ENCODE results near the gene CPT1B. TPM values are rescaled to one million over a fixed set of nuclear protein-coding genes. Genes with fewer than 3 reads are reported as not detected.
"Not testable (repeated sequence)": the region's sequence is repeated elsewhere in the genome, so short reads cannot be mapped to it uniquely, and the experiment has no call there.

The CPT1B gene
- total RNA-seq, 4 donors from 2014 or later: 53.4 to 134 (median 63.7) TPM

DNA sequence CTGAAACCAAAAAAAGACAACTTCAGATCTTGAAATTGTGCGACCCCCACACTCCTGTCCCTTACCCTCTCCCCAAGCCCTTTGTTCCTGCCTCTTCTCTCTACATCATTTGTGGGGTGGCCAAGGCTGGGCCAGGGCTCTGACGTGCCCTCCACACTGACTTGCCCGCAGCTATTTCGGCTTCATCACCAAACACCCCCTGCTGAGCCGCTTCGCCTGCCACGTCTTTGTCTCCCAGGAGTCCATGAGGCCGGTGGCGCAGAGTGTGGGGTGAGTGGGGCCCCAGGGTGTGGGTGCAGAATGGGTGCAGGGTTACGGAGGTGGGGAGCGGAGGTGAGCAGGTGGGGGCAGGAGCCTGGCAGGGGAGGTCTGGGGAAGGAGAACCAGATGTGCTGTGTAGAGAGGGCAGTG lies 31.8 kb upstream of the CPT1B start:
- no peak for TF ChIP-seq POLR2A (IDR thresholded peaks at IDR 0.05)
- TF ChIP-seq, protein P1, sequence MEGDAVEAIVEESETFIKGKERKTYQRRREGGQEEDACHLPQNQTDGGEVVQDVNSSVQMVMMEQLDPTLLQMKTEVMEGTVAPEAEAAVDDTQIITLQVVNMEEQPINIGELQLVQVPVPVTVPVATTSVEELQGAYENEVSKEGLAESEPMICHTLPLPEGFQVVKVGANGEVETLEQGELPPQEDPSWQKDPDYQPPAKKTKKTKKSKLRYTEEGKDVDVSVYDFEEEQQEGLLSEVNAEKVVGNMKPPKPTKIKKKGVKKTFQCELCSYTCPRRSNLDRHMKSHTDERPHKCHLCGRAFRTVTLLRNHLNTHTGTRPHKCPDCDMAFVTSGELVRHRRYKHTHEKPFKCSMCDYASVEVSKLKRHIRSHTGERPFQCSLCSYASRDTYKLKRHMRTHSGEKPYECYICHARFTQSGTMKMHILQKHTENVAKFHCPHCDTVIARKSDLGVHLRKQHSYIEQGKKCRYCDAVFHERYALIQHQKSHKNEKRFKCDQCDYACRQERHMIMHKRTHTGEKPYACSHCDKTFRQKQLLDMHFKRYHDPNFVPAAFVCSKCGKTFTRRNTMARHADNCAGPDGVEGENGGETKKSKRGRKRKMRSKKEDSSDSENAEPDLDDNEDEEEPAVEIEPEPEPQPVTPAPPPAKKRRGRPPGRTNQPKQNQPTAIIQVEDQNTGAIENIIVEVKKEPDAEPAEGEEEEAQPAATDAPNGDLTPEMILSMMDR (IDR thresholded peaks at IDR 0.05 in 4 of 5, conservative IDR thresholded peaks at IDR 0.05 in 1 of 5): no peak
- ATAC-seq (no peak), DNase-seq (no peak)
- Histone ChIP-seq H3K9me3 (no peaks in the 10 kb centered on the region), H3K27me3 (peaks cover 0 to 14% (median 3%) of the 10 kb centered on the region in 3 donors), H3K4me3 (no peak overlapping the region), H3K36me3 (no peaks in the 10 kb centered on the region), H3K27ac (no peak overlapping the region), H3K4me1 (no peaks in the 10 kb centered on the region)
- intact Hi-C loops (cut with DNase I; ENCODE audit: low total_unique reads) (no loop called here), in situ Hi-C loops (cut with MboI; ENCODE audit: low sequenced_read_pairs in 4 of 4) (no loop called here)

DNA sequence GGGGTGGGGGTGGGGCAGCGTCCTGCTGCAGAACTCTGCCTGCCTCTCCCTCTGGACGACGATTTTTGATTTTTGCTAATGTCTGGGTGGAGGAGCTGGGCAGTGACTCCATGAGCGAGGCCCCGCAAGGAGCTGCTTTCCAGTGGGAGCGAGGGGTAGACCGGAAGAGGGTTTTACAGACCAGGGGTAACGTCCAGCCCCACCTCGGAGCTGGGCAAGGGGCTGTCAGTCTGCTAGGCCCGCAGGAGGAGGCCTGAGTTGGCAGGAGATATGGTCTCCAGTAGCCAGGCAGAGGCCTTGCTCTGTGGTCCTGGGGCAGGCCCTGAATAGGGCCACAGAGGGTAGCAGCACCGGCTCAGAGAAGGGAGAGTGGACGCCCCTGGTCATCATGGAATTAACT lies 31.4 kb upstream of the CPT1B start:
- H3K27ac ChIP-seq: no peak overlapping the region
- in situ Hi-C loops (cut with MboI; ENCODE audit: low sequenced_read_pairs in 4 of 4): no loop called here
- H3K9me3 ChIP-seq: no peaks in the 10 kb centered on the region
- intact Hi-C loops (cut with DNase I; ENCODE audit: low total_unique reads): no loop called here
- H3K27me3 ChIP-seq: peaks cover 0 to 18% (median 3%) of the 10 kb centered on the region in 3 donors
- DNase-seq (no peak), ATAC-seq (no peak)
- no peaks in the 10 kb centered on the region for H3K4me1 ChIP-seq
- TF ChIP-seq, protein P1 (IDR thresholded peaks at IDR 0.05 in 4 of 5, conservative IDR thresholded peaks at IDR 0.05 in 1 of 5): no peak
- no peak for TF ChIP-seq POLR2A (IDR thresholded peaks at IDR 0.05)
- no peak overlapping the region for H3K4me3 ChIP-seq
- H3K36me3 ChIP-seq: no peaks in the 10 kb centered on the region

DNA sequence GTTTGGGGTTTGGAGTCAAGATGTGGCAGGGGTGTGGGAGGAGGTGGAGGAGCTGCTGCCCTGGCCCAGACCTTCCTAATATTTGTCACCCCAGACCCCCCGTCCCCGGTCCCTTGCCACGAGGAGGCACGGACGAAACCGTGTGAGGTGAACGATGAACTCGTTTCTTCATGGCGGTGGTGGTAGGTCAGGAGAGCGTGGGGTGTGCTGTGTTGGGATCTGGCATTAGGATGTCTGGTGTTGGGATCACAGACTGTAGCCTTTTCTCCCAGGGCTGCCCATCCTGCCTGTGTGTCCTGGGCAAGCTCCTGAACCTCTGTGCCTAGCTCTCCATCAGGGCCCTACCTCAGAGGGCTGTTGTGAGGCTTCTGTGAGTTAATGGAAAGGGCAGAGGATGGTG lies 30.8 kb upstream of the CPT1B start:
- Histone ChIP-seq H3K27ac (no peak overlapping the region), H3K27me3 (peaks cover 1 to 21% (median 3%) of the 10 kb centered on the region in 3 donors), H3K9me3 (no peaks in the 10 kb centered on the region), H3K4me1 (no peaks in the 10 kb centered on the region), H3K36me3 (no peaks in the 10 kb centered on the region), H3K4me3 (no peak overlapping the region)
- in situ Hi-C loops (cut with MboI; ENCODE audit: low sequenced_read_pairs in 4 of 4) (no loop called here), intact Hi-C loops (cut with DNase I; ENCODE audit: low total_unique reads) (no loop called here)
- ATAC-seq: no peak
- no peak for DNase-seq
- no peak for TF ChIP-seq POLR2A (IDR thresholded peaks at IDR 0.05)
- TF ChIP-seq, protein P1 (IDR thresholded peaks at IDR 0.05 in 4 of 5, conservative IDR thresholded peaks at IDR 0.05 in 1 of 5): no peak

GRCh38 chr22:50608058-50608840 lies 30.0 kb upstream of the CPT1B start:
- in situ Hi-C loops (cut with MboI; ENCODE audit: low sequenced_read_pairs in 4 of 4); H3K27ac ChIP-seq; H3K9me3 ChIP-seq; H3K4me1 ChIP-seq; DNase-seq; intact Hi-C loops (cut with DNase I; ENCODE audit: low total_unique reads); ATAC-seq; H3K36me3 ChIP-seq; H3K4me3 ChIP-seq: not testable (repeated sequence)
- H3K27me3 ChIP-seq: peaks cover 4 to 28% (median 9%) of the 10 kb centered on the region in 3 donors

GRCh38 chr22:50607659-50608020 lies 29.4 kb upstream of the CPT1B start:
- in situ Hi-C loops (cut with MboI; ENCODE audit: low sequenced_read_pairs in 4 of 4) (no loop called here), intact Hi-C loops (cut with DNase I; ENCODE audit: low total_unique reads) (no loop called here)
- no peak for DNase-seq
- Histone ChIP-seq H3K4me1 (no peaks in the 10 kb centered on the region), H3K27me3 (peaks cover 10 to 34% (median 15%) of the 10 kb centered on the region in 3 donors), H3K9me3 (no peaks in the 10 kb centered on the region), H3K36me3 (no peaks in the 10 kb centered on the region), H3K4me3 (no peak overlapping the region), H3K27ac (no peak overlapping the region)
- TF ChIP-seq POLR2A (IDR thresholded peaks at IDR 0.05): no peak
- TF ChIP-seq, protein P1 (IDR thresholded peaks at IDR 0.05 in 4 of 5, conservative IDR thresholded peaks at IDR 0.05 in 1 of 5): no peak
- no peak for ATAC-seq
